ENCODE results near the gene TRABD2A.

TRABD2A gene

GRCh38 chr2:84849271-84849952 lies 31.5 kb downstream of the TRABD2A start:
- DNase-seq, result no peak

- no peak for DNase-seq
These were observed 33.4 kb downstream of the TRABD2A start for GRCh38 chr2:84847326-84848050.

- DNase-seq, result no peak
These were observed 34.1 kb downstream of the TRABD2A start for GRCh38 chr2:84846741-84847142.

- DNase-seq, result no peak
These were observed 34.7 kb downstream of the TRABD2A start for GRCh38 chr2:84846041-84846663.

GRCh38 chr2:84844141-84844540 lies 36.7 kb downstream of the TRABD2A start:
- DNase-seq, result no peak

GRCh38 chr2:84841577-84841976 lies 39.3 kb downstream of the TRABD2A start:
- DNase-seq, result no peak

- DNase-seq, result no peak
These were observed 40.6 kb downstream of the TRABD2A start for GRCh38 chr2:84840306-84840705.

GRCh38 chr2:84839851-84840250 lies 41.0 kb downstream of the TRABD2A start:
- no peak for DNase-seq

- DNase-seq, result no peak
These were observed 42.3 kb downstream of the TRABD2A start for GRCh38 chr2:84838434-84839145.

GRCh38 chr2:84836215-84836614 lies 44.7 kb downstream of the TRABD2A start:
- DNase-seq, result no peak

- no peak for DNase-seq
These were observed 47.3 kb downstream of the TRABD2A start for GRCh38 chr2:84833481-84834150.

- no peak for DNase-seq
These were observed 48.0 kb downstream of the TRABD2A start for GRCh38 chr2:84832772-84833461.

GRCh38 chr2:84830758-84831500 lies 50.0 kb downstream of the TRABD2A start:
- DNase-seq, result no peak

- DNase-seq, result no peak
These were observed 50.8 kb downstream of the TRABD2A start for GRCh38 chr2:84830095-84830494.

- DNase-seq, result no peak
These were observed 51.2 kb downstream of the TRABD2A start for GRCh38 chr2:84829693-84830092.

- no peak for DNase-seq
These were observed 52.8 kb downstream of the TRABD2A start for GRCh38 chr2:84827978-84828575.

GRCh38 chr2:84823788-84824187 lies 57.1 kb downstream of the TRABD2A start:
- no peak for DNase-seq

- no peak for DNase-seq
These were observed 57.7 kb downstream of the TRABD2A start for GRCh38 chr2:84823229-84823628.

GRCh38 chr2:84821806-84822205 lies 59.1 kb downstream of the TRABD2A start:
- no peak for DNase-seq

- no peak for DNase-seq
These were observed 63.6 kb downstream of the TRABD2A start for GRCh38 chr2:84817239-84817655.

GRCh38 chr2:84816426-84817026 lies 64.4 kb downstream of the TRABD2A start:
- DNase-seq, result no peak
